Measurements from ENCODE around the gene GABRB2.

DNA sequence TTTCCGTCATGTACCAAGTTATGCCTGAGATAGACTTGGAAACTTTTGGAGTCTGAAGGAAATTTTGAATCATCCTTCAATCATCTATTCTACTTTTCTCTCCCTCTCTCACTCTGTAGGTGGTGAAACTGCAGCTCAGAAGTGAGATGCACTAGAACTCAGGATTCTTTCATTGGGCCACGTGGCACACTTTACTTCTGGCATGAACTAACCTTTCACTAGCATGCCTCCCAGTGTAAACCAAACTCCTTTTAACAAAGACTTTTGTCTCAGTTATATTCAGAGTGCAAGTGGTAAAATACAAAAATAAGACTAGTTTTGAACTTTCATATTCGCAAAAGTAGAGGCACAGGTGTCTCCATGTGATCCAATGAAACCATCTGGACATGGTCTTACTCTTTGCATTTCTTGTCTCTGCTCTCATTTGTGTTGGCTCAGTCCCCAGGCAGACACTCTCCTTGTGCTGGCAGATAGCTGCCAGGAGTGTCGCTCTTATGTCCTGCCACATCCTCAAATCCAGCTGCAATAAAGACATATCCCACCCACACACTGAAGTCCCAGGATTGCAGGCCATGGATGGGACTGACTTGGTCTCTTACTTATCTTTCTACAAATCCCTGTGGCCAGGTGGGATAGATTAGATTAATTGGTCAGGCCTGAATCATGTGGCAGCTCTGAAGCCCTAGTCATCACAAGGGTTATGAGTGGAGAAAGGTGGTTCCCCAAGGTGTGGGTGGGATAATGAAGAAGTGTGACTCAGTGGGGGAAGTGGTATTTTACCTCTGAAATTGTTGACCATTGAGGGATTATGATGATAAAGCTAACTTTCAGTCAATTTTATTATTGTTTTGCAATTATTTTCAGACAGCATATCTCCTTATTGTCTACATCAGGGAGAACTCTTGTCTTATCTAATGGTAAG, 267.5 kb downstream of the GABRB2 start:
- no peak for TF ChIP-seq POLR2A (IDR thresholded peaks at IDR 0.05)
- TF ChIP-seq, protein P1, sequence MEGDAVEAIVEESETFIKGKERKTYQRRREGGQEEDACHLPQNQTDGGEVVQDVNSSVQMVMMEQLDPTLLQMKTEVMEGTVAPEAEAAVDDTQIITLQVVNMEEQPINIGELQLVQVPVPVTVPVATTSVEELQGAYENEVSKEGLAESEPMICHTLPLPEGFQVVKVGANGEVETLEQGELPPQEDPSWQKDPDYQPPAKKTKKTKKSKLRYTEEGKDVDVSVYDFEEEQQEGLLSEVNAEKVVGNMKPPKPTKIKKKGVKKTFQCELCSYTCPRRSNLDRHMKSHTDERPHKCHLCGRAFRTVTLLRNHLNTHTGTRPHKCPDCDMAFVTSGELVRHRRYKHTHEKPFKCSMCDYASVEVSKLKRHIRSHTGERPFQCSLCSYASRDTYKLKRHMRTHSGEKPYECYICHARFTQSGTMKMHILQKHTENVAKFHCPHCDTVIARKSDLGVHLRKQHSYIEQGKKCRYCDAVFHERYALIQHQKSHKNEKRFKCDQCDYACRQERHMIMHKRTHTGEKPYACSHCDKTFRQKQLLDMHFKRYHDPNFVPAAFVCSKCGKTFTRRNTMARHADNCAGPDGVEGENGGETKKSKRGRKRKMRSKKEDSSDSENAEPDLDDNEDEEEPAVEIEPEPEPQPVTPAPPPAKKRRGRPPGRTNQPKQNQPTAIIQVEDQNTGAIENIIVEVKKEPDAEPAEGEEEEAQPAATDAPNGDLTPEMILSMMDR (IDR thresholded peaks at IDR 0.05): no peak
